ENCODE measurements around the gene FTL.

The FTL gene

GRCh38 chr19:48946463-48947257, 18.4 kb upstream of the FTL start:
- no peak for DNase-seq

- DNase-seq: no peak
Observed at GRCh38 chr19:48947258-48947542, 17.9 kb upstream of the FTL start.

DNA sequence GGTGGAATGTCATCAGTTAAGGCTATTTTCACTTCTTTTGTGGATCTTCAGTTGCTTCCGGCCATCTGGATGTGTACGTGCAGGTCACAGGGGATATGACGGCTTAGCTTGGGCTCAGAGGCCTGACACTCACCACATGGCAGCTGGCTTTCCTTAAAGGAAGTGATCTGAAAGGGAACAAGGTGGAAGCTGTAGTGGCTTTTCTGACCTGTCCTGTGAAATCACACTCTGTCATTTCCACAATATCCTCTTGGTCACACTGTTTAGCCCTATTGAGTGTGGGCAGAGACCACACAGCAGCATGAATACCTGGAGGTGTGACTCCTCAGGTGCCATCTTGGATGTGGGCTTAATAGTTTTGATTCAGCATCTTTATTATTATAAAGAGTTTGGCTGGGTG, 14.9 kb upstream of the FTL start:
- no peak for DNase-seq

DNA sequence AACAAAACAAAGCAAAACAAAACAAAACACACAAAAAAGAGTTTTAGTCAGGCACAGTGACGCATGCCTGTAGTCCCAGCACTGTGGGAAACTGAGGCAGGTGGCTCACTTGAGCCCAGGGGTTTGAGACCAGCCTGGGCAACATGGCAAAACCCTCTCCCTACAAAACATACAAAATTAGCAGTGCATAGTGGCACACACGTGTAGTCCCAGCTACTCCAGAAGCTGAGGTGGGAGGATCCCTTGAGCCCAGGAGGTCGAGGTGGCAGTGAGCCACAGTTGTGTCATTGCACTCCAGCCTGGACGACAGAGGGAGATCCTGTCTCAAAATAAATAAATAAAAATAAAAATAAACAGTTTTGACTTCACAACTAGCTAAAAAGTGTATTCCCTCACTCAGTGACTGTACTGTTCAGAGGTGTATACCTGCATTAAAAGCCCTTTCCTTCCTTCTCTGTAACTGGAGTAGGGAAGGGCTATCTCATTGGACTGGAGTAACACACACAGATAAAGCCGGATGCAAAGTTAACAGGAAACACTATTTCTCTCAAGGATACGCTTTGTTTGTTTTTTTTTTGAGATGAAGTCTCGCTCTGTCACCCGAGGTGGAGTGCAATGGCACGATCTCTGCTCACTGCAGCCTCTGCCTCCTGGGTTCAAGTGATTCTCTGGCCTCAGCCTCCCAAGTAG, 14.1 kb upstream of the FTL start:
- DNase-seq: no peak

- DNase-seq: no peak
Observed at GRCh38 chr19:48953141-48953540, 12.0 kb upstream of the FTL start.

- DNase-seq: no peak
Observed at GRCh38 chr19:48953990-48954594, 11.0 kb upstream of the FTL start.

DNA sequence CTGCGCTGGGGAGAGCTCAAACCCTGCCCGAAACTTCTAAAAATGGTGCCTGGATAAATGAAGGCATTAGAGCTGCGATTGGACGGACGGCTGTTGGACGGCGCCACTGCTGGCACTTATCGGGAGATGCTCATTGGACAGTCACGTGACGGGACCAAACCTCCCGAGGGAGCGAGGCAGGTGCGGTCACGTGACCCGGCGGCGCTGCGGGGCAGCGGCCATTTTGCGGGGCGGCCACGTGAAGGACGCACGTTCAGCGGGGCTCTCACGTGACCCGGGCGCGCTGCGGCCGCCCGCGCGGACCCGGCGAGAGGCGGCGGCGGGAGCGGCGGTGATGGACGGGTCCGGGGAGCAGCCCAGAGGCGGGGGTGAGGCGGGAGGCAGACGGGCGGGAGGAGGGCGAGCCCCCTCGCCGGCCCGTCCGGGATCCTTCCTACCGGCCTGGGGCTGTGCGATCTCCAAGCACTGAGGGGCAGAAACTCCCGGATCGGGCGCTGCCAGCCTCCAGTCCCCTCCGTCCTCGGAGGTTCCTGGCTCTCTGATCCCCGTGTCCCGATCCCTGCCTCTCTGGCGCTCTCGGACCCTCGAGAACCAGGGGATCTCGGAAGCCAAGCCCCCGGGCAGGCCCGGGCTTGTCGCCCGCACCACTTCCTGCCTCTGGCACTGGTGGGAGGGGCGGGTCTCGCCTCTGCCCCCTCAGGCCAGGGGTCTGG, 10.4 kb upstream of the FTL start, which contains the start of gene BAX:
Gene BAX, plus strand, starts transcription at position 281 of the 713 bp plus-strand sequence. Its CDS starts 54 bp downstream, at position 335.
- DNase-seq: peak; percentile 20 to 71

GRCh38 chr19:48955308-48955958, 9.7 kb upstream of the FTL start:
- DNase-seq: no peak

GRCh38 chr19:48958006-48958405, 7.1 kb upstream of the FTL start:
- no peak for DNase-seq

- DNase-seq: no peak
Observed at GRCh38 chr19:48959341-48960239, 5.5 kb upstream of the FTL start.

GRCh38 chr19:48961051-48961649, 4.0 kb upstream of the FTL start:
- DNase-seq: no peak

GRCh38 chr19:48961673-48962028, 3.5 kb upstream of the FTL start:
- DNase-seq: no peak

- DNase-seq: peak; percentile 40
Observed at GRCh38 chr19:48962029-48962848, 2.9 kb upstream of the FTL start.

DNA sequence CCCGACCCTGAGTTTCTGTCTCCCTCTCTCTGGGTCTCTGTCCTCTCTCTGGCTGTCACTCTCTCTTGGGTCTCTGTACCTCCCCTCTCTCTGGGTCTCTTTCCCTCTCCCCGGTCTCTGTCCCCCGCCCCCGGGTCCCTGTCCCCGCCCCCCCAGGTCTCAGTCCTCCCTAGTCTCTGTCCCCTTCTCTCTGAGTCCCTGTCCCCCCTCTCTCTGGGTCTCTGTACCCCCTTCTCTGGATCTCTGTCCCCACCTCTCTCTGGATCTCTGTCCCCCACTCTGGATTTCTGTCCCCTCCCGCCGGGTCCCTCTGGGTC, 2.3 kb upstream of the FTL start:
- DNase-seq: no peak

GRCh38 chr19:48963371-48964204, 1.5 kb upstream of the FTL start:
- peak; percentile 51 to 60 for DNase-seq

DNA sequence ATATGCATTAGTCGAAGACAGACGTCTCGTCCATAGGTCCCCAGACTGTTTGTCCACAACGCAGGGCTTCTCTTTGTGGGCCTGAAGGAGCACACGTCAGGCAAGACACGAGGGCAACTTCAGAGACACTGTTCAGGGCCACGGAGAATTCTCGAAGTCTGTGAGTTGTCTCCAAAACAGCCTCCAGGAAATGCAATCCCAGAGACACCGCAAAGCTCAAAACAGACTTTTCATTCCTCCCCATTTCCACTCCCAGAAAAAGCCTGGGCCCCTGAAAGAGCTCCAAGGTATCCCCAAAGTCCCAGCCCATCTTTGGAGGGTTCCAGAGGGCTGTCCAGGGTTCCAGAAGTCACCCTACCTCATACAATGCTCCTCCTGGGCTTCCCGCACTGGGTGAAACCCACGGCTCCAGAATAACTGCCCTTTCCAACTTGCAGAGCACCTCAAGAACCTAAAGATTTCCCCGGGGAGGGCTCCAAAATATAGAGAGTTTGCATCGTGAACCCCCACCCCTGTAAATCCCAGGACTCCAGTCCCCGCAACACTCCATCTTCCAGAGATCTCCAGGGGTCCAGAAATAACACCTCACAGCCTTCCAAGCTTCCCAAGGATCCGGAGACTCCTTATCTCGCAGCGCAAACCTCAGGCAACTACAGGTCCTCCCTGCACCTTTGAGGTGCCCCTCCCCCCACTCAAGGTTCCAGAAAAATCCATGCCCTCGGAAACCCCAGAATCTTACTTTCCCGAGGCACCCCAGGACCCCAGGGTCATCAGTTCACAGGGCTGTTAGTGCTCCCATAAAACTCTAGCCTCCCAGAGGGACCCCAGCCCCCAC, 687 bp upstream of the FTL start:
- DNase-seq: no peak

- DNase-seq: peak; percentile 49 to 77
Observed at GRCh38 chr19:48965806-48966540, 864 bp downstream of the FTL start.

All from bone marrow (tissue), 2 donors.